Limb (tissue), 2 donors: ENCODE data around the gene LAMB2.

Experiments
- DNase-seq, 2 donors: peaks; one replicate each; pipeline ENCODE4 v3.0.0-alpha.2; 2016; ENCODE audit errors: extremely low spot score in 2 of 2

The LAMB2 gene

DNA sequence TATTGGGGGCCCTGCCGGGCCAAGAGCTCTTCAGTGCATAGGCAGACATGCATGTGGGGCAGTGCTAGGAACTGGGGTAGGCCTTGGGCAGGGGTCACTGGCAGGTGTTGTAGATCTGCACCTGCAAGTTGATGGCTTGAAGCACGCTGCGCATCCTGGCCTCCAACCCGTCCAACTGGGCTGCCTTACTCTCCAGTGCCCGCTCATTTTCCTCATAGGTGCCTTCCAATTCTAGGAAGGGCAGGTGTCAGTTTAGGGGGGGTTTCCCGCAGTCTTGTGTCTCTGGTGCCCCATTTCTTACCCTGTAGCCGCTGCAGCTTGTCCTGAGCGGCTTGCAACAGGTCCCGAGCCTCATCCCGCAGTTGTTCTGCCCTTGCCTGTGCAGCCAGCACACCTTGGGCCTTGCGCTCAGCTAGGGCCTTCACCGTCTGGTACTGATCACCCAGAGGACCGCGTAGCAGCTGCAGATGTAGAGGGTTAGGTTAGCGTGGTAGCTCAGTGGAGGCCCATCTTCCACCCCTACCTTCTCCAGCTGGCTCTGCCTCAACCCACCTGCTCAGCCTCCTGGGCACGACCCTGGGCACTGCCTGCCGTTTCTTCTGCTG is 11.6 kb downstream of the LAMB2 start:
- DNase-seq = no peak

DNA sequence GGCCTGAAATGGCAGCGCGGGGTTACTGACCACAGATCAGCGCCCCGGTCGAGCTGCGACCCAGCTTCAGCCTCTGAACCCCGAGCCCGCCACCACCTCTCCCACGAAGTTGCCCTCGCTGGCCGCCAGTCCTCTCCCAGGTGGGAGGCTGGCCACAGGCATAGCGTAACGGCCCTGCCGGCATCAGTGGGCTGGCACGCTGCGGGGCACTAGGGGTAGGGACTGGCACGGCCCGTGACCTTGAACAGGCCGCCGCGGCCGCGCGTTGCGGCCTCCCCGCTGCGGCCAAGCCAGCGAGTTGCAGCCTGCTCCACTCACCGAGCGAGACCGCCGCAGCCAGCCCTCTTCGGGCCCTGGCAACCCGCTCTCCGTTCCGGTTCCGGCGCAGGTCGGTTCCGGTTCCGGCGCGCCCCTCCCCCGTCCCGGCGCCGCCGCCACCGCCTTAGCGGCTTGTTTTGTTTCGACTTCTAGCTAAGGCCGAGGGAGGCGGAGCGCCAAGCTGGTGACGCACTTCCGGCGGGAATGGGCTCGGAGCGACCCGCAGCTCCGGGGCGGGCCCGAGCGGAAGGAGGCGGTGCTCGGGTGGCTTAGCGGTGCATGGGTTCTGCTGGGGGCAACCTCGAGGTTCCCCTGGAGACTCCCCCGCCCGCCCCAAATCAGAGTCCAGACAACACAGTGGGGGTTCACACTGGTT is 12.3 kb downstream of the LAMB2 start, which contains the start of gene USP19:
TSS of gene USP19 (minus strand) at position 386 of the 694 bp plus-strand sequence. CDS start 1,678 bp downstream, outside the sequence.
- DNase-seq = peak; percentile 89 to 95

DNA sequence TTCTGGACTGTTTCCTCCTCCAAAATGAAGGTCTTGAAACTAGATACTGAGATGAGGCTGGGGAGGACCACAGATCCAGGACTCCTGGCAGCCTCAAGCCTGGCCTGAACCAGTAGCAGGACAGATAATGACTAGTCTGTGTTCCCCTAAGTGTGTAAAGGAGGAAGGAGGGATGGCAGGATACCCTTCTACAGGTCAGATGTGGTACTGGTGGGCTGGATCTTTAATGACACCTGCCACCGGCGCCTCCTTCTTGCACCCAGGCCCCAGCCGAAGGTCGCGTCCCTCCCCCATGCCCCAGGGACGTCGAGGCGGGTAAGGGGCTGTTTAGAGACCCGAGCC is 12.8 kb downstream of the LAMB2 start:
- no peak for DNase-seq

DNA sequence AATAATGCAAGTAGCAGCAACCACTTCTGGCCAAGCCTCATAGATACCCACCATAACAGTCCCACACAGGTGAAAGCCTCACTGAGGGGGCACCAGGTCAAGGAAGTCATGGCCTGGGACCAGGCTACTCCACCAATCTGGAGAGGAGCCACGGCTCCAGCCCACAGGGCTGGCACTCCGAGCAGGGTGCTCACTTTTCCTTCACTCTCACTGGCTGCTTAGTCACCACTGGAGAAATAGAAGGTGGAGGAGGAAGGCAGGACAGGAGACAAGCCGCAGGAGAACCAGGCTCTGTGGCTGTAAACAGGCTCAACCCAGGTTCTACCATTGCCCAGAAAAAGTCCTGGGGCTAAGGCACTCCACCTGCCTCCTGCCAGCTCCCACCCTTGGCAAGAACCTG is 13.4 kb downstream of the LAMB2 start:
- DNase-seq = no peak

DNA sequence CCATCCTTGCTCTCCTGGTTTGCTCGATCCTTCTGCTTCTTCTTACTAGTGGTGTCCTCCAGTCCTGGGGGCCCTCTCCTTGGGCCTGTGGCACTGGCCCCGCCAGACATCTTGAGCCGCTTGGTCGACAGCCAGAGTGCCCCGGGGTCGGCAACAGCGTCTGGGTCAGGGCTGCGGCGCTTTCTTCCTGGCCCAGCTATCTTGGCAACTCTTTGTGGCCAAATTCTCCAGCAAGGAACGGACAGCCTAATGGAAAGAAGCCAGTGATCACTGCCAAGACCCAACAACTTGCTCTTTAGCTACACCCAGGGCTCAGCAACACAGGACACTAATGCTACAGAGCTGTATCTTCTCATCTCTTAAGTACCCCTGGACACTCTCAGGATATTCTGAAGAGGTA is 13.8 kb downstream of the LAMB2 start:
- DNase-seq = no peak

DNA sequence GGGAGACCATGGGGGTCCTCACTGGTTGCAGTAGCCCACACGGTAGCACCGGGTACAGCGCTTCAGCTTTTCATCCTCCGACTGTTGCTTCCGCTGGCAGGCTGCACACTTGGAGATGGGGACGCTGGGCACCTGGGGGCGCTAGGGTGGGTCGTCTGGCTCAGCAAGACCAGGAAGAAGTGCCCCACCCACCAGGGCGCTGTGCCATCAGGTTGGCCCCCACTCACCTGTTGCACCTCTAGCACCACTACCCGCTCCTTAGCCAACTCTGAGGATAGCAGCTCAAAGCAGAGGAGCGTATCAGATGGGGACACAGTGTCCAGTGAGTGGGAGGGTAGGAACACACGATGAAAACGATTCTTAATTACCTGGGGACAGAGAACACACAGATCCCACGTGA is 20.6 kb downstream of the LAMB2 start:
- no peak for DNase-seq

DNA sequence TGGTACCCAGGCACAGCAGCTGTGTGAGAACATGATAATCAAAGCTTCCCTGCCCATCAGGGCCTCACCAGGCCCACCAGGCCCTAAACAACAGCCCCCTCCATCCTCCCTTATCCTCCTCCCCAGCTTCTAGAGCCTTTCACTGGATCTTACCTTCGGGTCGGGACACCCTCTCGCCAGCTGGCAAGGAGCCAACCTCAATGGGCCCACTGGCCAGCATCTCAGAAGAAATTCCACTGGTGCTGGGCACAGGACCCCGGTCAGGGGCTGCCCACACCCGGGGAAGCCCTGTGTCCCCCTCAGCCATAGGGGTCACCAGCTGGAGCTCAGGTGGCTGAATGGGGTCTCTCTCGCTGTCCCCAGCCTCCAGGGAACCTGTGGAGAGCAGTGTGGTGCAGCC is 21.5 kb downstream of the LAMB2 start:
- DNase-seq = no peak

DNA sequence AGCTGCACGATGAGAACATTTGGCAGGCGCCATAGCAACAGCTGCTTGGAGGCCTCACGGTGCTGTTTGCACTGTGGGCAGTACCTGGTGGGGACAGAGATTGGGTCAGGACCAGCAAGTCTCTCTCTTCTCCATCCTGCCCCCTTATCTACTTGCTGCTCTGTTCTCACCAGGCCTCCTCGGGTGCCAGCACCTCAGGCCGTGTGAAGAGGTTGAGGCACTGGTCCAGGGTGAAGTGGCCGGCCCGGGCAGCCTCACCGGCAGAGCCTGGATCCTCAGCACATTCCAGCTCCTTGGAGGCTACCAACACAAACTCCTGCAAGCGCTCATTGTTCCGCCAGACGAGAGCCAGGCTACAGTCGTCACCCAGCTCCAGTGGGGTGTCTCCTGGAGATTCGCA is 22.1 kb downstream of the LAMB2 start:
- no peak for DNase-seq

DNA sequence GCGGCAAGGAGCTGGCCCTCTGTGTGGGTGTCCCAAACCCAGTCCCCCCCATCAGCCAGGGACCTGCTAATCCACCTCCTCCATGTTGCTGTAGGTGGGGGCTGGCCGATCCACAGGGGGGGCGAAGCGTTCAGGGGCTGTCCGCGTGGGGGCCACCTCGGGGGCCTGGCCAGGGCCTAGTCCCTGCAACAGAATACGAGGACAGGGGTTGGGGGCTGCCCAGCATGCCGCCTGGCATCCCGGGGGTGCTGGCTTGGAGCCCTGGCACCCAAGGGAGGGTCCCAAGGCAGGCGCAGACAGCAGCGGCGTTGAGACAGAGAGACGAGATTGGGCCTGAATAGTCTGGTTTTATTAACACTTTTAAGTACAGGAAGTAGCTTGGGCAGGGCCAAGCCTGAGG is 24.5 kb downstream of the LAMB2 start:
- DNase-seq = no peak

DNA sequence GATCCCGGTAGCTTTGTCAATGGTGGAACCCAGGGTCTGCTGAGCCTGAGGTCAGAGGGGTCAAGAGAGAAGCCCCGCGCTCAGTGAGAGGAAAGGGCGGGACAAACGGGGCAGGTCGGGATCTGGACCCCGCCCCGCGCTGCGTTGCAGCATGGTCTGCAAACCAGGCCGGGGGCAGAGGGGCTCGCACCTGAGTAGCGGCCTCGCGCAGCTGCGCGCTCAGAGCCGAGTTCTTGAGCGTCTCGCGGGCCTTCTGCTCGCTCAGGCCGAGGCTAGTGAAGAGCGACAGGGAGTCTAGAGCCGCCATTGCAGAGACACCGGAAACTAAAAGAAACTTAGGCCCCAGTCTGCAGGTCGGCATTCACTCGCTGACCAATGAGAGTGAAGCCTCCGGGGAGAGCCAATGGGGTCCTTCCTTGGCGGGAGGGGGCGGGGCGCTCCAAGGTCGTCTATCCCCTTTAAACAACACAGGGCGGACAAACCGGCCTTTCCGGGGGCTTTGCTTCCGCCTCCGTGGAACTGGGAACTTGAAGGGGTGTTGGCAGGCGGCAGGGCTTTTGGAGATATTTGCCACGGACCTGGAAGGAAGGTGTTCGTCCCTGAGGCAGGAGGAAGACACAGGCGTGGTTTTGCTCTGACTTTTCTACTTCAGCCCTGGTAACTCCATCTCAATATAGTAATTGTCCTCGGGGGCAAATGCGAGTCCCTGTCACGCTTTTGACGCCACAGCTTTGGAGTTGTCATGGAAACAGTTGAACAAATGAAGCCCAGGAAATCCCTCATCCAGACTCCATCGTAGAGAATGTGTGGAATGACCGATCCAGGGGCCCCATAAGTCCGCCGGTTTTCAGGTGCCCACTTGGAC is 28.2 kb downstream of the LAMB2 start, which contains the start of gene QARS1:
TSS of gene QARS1 (minus strand) at position 331 of the 865 bp plus-strand sequence. CDS start at position 307, 24 bp downstream.
- peak; percentile 95 for DNase-seq

DNA sequence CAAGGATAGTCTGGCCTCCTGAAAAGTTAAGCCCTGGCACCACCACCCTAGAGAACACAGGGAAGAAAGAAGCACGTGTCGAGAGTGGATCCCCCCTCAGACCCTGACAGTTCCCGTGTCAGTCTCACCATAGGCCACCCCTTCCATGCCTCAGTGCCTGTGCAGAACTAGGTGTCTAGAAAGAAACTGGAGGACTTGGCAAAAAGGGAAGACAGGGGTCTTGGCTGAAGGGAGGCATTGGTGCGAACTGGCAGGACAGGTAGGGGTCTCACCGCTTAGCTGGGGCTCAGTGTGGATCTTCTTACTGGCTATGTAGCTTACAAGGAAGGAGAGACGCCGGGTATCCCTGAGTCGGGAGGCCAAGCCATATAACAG is 28.8 kb downstream of the LAMB2 start:
- no peak for DNase-seq

DNA sequence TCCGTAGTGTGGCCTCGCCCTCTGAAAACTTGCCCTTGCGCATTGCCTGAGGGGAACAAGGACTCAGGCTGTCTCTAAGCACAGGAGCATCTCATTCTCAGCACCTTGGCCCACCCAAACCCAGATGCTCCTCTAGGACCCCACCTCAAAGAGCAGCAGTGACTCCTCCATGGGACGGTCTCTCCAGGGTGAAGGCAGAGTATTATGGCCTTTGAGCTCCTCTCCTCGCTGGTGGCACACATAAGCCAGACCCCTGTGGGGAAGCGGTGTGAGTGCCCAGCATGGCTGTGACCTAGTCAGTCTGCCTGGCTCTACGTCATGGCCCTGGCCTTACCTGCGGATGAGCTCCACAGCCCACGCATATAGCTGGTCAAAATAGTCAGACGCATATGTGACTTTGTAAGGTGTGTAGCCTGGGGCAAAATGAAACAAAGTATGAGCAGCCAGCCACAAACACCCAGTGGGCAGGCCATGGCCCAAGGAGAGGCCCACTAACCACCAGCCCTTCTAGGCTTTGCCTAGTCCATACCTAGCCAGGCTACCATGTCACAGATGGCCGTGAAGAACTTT is 32.7 kb downstream of the LAMB2 start:
- DNase-seq = no peak

DNA sequence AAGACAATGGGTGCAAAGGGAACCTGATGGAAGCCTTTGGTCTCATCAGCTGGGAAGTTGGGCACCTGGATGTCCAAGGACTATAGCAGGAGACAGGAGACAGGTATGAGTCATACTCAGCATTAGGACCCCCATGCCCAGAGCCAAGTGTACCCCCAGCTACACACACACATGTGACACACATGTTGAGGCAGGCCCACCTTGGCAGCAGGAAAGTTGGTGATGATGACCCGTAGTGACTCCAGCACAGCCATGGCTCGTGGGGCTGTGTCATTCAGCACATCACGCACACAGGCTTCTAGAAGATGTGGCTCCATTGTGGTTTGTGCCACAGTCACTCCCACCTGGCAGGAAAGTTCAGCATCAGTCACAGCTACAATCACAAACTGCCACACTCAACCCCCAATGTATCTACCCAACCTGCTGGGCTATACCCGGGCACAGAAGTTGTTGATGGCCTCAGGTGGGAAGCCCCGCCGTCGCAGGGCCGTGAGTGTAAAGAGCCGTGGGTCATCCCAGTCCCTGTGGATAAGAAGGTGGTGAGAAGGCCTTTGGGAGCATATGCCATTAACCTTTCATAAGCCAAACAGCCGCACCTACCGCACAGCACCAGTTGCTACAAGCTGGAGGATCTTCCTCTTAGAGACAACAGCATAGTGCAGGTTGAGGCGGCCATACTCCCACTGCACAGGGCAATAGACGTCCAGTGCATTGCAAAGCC is 33.8 kb downstream of the LAMB2 start:
- DNase-seq = no peak

DNA sequence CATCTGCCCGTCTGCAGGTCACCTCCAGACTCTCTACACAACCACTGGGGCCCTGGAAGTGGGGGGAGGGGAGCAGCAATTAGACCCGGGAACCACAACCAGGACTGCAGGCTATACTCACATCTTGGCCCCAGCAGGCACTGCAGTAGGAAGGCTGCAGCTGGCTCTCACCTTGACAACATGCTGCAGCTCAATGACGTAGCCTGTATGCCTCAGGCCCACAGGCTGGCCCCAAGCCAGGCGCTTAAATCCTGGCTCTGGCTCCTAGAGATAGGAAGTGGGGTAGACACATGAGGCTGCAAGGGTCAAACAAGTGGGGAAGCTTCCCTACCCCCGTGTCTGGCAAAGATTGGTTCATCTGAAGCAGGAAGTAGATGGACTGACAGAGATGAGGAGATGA is 34.4 kb downstream of the LAMB2 start:
- DNase-seq = no peak

DNA sequence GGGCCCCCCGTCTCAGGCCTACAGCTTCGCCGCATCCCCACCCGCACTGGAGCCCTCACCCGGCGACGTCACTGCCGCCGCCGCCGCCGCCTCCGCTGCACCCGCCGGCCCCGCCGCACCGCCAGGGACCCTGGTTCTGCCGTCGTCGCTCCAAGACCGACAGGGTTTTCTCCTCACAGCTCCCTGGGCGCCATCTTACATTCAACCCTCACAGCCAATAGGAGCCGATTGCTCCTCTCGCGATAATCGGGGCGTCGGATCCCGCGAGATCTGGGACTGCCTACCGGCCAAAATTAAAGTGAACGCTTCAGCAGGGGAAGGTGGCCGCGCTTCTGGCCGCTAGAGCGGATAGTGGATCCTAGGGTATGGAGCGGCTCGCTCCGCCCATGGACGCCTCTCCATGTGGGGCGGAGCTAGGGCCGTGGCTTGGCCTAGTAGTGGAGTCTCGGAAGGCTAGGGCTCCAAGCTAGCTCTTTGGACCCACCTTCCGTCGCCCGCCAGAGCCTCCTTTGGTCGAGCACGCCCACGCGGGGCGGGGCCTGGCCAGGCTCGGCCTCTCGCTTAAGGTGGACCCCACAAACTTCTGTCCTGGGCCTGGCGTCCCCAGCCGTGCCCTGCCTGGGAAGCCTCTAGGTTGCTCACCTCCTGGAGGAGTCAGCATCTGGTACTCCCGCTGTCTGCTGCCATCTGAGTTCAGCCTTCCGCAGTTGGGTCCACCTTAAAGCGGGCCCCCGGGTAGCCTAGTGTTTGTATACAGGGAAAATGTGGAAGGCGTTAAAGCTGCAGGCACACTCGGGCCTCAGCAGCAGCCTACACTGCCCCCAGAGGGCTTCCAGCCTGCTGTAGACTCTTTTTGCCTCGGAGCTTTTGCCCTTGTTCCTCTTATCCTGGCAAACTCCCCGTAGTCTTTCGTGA is 38.7 kb downstream of the LAMB2 start, which contains the start of gene QRICH1:
TSS of gene QRICH1 (minus strand) at position 219 of the 915 bp plus-strand sequence. CDS start 17,054 bp downstream, outside the sequence.
- peak; percentile 98 to 99 for DNase-seq

DNA sequence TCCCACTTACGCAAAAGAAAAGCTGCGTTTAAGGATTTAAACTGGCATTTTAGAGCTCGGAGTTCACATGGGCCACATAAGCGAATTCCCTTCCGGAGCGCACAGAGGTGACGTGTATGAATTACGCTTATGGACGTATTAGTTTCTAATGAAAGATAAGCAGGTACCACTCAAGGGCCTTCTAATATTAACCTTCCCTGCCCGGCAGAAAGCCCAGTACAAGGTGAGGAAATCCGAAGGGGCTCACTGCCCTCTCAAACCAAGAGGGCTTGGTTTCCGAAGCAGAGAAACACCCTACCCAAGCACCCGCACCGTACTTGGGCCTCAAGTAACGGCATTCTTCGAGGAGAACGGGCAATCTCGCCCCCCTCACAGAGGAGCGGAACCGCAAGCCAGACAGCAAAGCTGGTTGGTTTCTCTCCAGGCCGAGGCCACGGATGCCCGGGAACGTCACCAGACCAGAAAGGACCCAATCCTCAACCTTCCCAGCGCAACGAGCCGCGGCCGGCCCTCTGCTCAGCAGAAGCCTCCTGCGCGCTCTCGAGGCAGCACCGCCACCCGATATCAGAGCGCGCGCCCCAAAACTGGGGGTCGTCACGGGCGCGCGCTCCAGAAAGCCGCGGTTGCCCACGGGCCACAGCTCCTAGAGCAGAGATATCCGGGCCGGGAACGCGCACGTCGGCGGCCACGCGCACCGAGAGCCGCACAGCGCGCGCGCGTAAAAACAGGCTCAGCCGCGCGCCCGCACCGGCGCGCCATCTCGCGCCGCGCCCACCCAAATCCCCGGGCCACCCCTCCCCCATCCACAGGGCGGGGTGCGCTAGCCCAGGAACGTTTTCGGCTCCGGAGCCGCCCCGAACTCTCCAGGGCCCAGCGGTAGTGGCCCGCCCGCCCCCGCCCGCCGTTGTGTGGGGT is 39.7 kb downstream of the LAMB2 start:
- peak; percentile 77 to 92 for DNase-seq

DNA sequence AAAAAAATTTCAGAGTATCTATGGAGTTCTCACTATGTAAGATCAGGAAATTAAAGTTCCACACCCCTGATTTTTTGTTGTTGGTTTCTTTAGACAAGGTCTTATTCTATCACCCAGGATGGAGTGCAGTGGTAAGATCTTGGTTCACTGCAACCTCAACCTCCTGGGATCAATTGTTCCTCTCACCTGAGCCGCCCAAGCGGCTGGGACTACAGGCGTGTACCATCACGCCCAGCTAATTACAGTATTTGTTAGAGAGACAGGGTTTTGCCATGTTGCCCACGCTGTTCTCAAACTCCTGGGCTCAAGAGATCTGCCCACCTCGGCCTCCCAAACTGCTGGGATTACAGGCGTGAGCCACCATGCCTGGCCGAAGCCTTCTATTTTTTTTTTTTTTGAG is 51.4 kb downstream of the LAMB2 start:
- DNase-seq = no peak

DNA sequence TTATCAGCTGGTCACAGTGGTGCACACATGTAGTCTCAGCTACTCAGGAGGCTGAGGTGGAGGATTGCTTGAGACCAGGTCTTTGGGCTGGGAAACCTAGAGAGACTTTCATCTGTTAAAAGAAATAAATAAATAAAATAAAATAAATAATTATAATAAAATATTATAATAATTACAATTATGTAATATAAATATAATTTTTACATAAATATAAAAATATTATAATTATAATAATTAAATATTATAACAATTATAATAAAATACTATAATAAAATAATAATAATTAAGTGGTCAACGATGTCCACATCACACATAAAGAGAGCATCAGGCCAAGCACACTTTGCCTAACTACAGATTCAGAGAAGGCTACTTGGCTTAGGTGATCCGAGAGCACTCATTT is 53.6 kb downstream of the LAMB2 start:
- no peak for DNase-seq

DNA sequence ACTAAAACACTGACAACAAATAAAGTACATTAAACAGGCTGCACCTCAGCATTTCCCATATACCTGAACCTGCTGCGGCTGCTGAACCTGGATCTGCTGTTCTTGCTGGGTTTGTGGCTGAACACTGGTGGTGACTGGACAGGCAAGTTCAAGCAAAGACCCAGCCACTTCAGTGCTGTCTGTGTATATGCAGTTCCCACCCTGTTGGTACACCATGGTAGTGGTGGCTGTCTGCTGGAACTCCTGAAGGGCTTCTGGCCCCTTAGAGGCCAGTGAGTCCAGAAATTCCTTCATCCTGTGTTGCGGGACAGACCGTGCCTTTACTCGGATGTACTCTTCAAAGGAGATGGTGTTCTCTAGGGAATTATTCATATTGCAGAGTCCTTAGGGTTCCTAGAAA is 56.2 kb downstream of the LAMB2 start:
- DNase-seq = no peak
